SU-DHL-6 (cell line): ENCODE results near the gene PLA2G4A.

Source experiments
- H2AFZ ChIP-seq: fragments of 200-600 bp; sonication (generic); 2 replicates; pipeline ENCODE4 v1.6.1; 2014; ENCODE audit warnings: low read depth, mild to moderate bottlenecking, moderate library complexity, mixed read lengths, antibody characterized with exemption, low read length; ENCODE audit not compliant: severe bottlenecking
- H3F3A ChIP-seq: fragments of 200-600 bp; shearing (Covaris generic); 2 replicates; pipeline ENCODE4 v1.6.0; 2016; ENCODE audit warnings: antibody characterized with exemption, mild to moderate bottlenecking; ENCODE audit not compliant: insufficient read depth
- H3K27ac ChIP-seq: fragments of 200-600 bp; sonication (generic); 2 replicates; pipeline ENCODE4 v1.5.1; 2016; ENCODE audit warnings: low read depth, mild to moderate bottlenecking, low read length, moderate library complexity, mixed read lengths
- H3K27me3 ChIP-seq: fragments of 200-600 bp; sonication (generic), shearing (Covaris generic); 2 replicates; pipeline ENCODE4 v1.6.0; 2014; ENCODE audit warnings: mild to moderate bottlenecking, low read length
- H3K36me3 ChIP-seq: fragments of 200-600 bp; sonication (generic); 2 replicates; pipeline ENCODE4 v1.6.1; 2014; ENCODE audit warnings: mild to moderate bottlenecking, low read length, mixed read lengths
- H3K4me2 ChIP-seq: fragments of 300-600, 200-600 bp; shearing (Covaris generic), sonication (generic); 2 replicates; pipeline ENCODE4 v1.6.0; 2014; ENCODE audit warnings: low read length, low read depth, mild to moderate bottlenecking; ENCODE audit not compliant: poor library complexity, severe bottlenecking
- H3K4me3 ChIP-seq: fragments of 200-600 bp; sonication (generic); 2 replicates; pipeline ENCODE4 v1.5.1; 2014; ENCODE audit warnings: antibody characterized with exemption, low read length, mild to moderate bottlenecking, mixed read lengths; ENCODE audit not compliant: insufficient read depth, poor library complexity, severe bottlenecking
- H3K79me2 ChIP-seq: fragments of 200-600 bp; sonication (generic); 2 replicates; pipeline ENCODE4 v1.6.1; 2014; ENCODE audit warnings: mild to moderate bottlenecking, low read length, moderate library complexity; ENCODE audit not compliant: insufficient read depth
- H3K9ac ChIP-seq: fragments of 200-600 bp; sonication (generic); 2 replicates; pipeline ENCODE4 v1.7.0; 2014; ENCODE audit warnings: mild to moderate bottlenecking, low read length
- H3K9me2 ChIP-seq: fragments of 200-600 bp; sonication (generic); replicated peaks from 2 replicates; pipeline ENCODE4 v1.6.1; 2014; ENCODE audit warnings: low read length; ENCODE audit not compliant: insufficient read depth
- H3K9me3 ChIP-seq: fragments of 200-600 bp; sonication (generic); 2 replicates; pipeline ENCODE4 v1.6.1; 2014; ENCODE audit warnings: low read length, mixed read lengths; ENCODE audit not compliant: insufficient read depth
- H4K20me1 ChIP-seq: fragments of 200-600 bp; sonication (generic); 2 replicates; pipeline ENCODE4 v1.6.1; 2014; ENCODE audit warnings: low read depth, mild to moderate bottlenecking, antibody characterized with exemption, low read length, moderate library complexity, mixed read lengths
- EZH2phosphoT487 ChIP-seq: fragments of 200-600 bp; sonication (generic), shearing (Covaris generic); conservative IDR thresholded peaks from 2 replicates; pipeline ENCODE4 v1.6.1; 2018; ENCODE audit warnings: mild to moderate bottlenecking, antibody characterized with exemption, low read length, moderate library complexity, mixed read lengths
- TF ChIP-seq, protein P1 (sequence below): fragments of 200-600 bp; sonication (generic); IDR thresholded peaks from one replicate; pipeline ENCODE4 v1.5.1; 2017; ENCODE audit warnings: antibody characterized with exemption, mild to moderate bottlenecking, low read length, moderate library complexity; ENCODE audit not compliant: insufficient read depth, poor library complexity, severe bottlenecking

Gene PLA2G4A

DNA sequence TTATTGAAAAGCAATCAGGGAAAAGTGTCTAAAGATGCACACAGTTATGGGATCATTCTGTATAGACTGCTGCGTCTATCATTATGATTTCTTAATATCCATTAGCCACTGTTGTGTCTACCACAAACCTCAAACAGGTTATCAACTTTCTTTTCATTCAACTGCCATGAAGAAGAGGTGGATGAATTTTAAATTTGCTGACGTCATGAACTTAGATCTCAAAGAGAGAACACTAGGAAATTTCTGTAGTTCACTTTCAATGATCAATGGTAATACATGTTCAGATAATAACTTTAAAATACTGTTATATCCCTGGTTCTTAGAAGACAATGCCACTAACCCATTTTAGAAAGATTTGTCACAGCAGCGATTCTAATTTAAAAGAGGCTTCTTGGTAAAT lies 6.7 kb downstream of the PLA2G4A start:
- Histone ChIP-seq H3K27ac (no peak overlapping the region), H3K79me2 (no peaks in the 10 kb centered on the region), H2AFZ (no peak overlapping the region), H4K20me1 (no peaks in the 10 kb centered on the region), H3K36me3 (no peaks in the 10 kb centered on the region), H3F3A (no peaks in the 10 kb centered on the region), H3K9me2 (no peaks in the 10 kb centered on the region), H3K9me3 (no peaks in the 10 kb centered on the region), H3K27me3 (no peaks in the 10 kb centered on the region), H3K4me2 (no peak overlapping the region), H3K9ac (no peak overlapping the region), H3K4me3 (no peak overlapping the region)
- no peak for TF ChIP-seq EZH2phosphoT487
- TF ChIP-seq, protein P1, sequence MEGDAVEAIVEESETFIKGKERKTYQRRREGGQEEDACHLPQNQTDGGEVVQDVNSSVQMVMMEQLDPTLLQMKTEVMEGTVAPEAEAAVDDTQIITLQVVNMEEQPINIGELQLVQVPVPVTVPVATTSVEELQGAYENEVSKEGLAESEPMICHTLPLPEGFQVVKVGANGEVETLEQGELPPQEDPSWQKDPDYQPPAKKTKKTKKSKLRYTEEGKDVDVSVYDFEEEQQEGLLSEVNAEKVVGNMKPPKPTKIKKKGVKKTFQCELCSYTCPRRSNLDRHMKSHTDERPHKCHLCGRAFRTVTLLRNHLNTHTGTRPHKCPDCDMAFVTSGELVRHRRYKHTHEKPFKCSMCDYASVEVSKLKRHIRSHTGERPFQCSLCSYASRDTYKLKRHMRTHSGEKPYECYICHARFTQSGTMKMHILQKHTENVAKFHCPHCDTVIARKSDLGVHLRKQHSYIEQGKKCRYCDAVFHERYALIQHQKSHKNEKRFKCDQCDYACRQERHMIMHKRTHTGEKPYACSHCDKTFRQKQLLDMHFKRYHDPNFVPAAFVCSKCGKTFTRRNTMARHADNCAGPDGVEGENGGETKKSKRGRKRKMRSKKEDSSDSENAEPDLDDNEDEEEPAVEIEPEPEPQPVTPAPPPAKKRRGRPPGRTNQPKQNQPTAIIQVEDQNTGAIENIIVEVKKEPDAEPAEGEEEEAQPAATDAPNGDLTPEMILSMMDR, result no peak

DNA sequence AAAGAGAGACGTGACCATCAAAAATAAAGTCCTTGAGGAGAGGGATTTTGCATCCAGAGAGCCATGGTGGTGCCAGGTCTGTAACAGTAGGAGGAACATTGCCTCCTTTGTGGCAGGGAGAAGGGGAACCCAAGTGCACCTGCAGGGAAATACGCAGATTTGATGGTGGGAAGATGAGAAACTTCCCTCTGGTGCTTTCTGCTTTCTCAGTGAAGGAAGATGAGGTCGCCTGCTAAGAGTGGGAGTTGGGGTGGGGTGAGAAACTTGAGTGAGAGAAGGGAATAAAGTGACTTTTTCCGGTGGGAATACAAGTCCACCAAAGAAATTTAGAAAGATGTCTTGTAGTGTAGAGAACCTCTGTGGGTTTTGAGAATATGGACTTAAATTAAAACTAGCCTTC lies 9.1 kb downstream of the PLA2G4A start:
- Histone ChIP-seq H3K4me3 (no peak overlapping the region), H3K36me3 (no peaks in the 10 kb centered on the region), H3K27ac (no peak overlapping the region), H3K9me3 (no peaks in the 10 kb centered on the region), H3K79me2 (no peaks in the 10 kb centered on the region), H3K9ac (no peak overlapping the region), H2AFZ (no peak overlapping the region), H3K9me2 (no peaks in the 10 kb centered on the region), H4K20me1 (no peaks in the 10 kb centered on the region), H3F3A (no peaks in the 10 kb centered on the region), H3K4me2 (no peak overlapping the region), H3K27me3 (no peaks in the 10 kb centered on the region)
- TF ChIP-seq, protein P1, result no peak
- no peak for TF ChIP-seq EZH2phosphoT487

DNA sequence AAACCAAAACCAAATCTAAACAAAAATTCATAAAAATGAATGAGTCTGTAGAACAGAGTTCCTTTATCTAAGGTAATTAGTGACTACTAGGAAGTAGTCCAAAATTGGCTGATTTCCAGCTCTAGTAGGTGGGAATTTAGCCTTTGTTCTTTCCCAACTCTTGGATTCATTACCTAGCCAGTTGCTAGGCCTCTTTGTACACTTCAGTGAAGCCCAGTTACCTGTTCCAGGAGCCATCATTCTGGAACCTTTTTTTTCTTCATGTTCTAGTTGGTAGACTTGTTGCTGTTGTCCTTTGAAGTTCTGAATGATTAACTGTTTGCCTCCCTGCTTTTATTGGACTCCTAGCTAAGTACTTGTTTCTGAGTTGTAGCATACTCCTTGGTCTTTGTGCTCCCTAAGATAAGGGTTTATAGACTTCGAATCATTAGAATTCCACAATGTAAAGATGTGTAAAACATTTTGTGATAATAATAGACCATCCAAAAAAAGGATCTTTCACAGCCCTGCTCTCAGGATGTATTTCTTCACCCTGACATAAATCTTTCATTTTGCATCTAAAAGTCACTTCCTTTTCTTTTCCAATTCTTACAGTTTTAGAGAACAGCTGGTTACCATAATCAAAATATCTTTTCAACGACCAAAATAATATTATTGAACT lies 9.8 kb downstream of the PLA2G4A start:
- no peaks in the 10 kb centered on the region for H4K20me1 ChIP-seq
- no peaks in the 10 kb centered on the region for H3K9me2 ChIP-seq

More for the DNA sequence above, 9.8 kb downstream of the PLA2G4A start:
- H3K27ac ChIP-seq, result no peak overlapping the region
- no peak overlapping the region for H3K4me3 ChIP-seq
- H3K9me3 ChIP-seq, result no peaks in the 10 kb centered on the region
- no peaks in the 10 kb centered on the region for H3K27me3 ChIP-seq
- no peaks in the 10 kb centered on the region for H3K79me2 ChIP-seq
- no peak overlapping the region for H3K4me2 ChIP-seq
- no peak overlapping the region for H2AFZ ChIP-seq
- no peaks in the 10 kb centered on the region for H3K36me3 ChIP-seq
- H3F3A ChIP-seq, result no peaks in the 10 kb centered on the region
- TF ChIP-seq EZH2phosphoT487, result no peak
- TF ChIP-seq, protein P1, result no peak
- H3K9ac ChIP-seq, result no peak overlapping the region
